Neural progenitor cell (in vitro differentiated cells): ENCODE data around the gene DMRTC2. TPM values are rescaled to one million over a fixed set of nuclear protein-coding genes. Genes with fewer than 3 reads are reported as not detected.

Source experiments
- DNase-seq: peaks from one replicate; pipeline ENCODE4 v3.0.0-alpha.2; 2016; ENCODE audit warnings: low spot score
- H2AFZ ChIP-seq: fragments of 200-600 bp; sonication (generic); replicated peaks from 2 replicates; pipeline ENCODE4 v1.6.1; 2016; ENCODE audit warnings: antibody characterized with exemption
- H3F3A ChIP-seq: fragments of 200-600 bp; sonication (generic); 2 replicates; pipeline ENCODE4 v1.6.1; 2016; ENCODE audit warnings: antibody characterized with exemption, low read depth
- H3K27ac ChIP-seq: fragments of 200-600 bp; sonication (generic); 2 replicates; pipeline ENCODE4 v1.5.1; 2016; ENCODE audit warnings: mild to moderate bottlenecking
- H3K27me3 ChIP-seq: fragments of 200-600 bp; sonication (generic); 2 replicates; pipeline ENCODE4 v1.6.1; 2016; ENCODE audit warnings: mild to moderate bottlenecking, moderate library complexity
- H3K36me3 ChIP-seq: fragments of 200-600 bp; sonication (generic); 2 replicates; pipeline ENCODE4 v1.5.1; 2016
- H3K4me1 ChIP-seq: fragments of 200-600 bp; sonication (generic); 2 replicates; pipeline ENCODE4 v1.6.1; 2016; ENCODE audit warnings: mixed run types
- H3K4me2 ChIP-seq: fragments of 200-600 bp; sonication (generic); 2 replicates; pipeline ENCODE4 v1.6.1; 2016
- H3K4me3 ChIP-seq: fragments of 200-600 bp; sonication (generic); 2 replicates; pipeline ENCODE4 v1.5.1; 2016
- H3K79me2 ChIP-seq: fragments of 200-600 bp; sonication (generic); 2 replicates; pipeline ENCODE4 v1.6.1; 2016; ENCODE audit warnings: low read depth
- H3K9ac ChIP-seq: fragments of 200-600 bp; sonication (generic); 2 replicates; pipeline ENCODE4 v1.6.1; 2016
- H3K9me3 ChIP-seq: fragments of 200-600 bp; sonication (generic); 2 replicates; pipeline ENCODE4 v1.5.1; 2016; ENCODE audit warnings: low read depth
- H4K20me1 ChIP-seq: fragments of 200-600 bp; sonication (generic); 2 replicates; pipeline ENCODE4 v1.6.1; 2016; ENCODE audit warnings: low read depth
- H3K27ac Mint-ChIP-seq: 3 replicates; pipeline ENCODE4 v1.8.0; 2021; ENCODE audit warnings: mixed read lengths
- H3K27me3 Mint-ChIP-seq: 2 replicates; pipeline ENCODE4 v1.8.0; 2022; ENCODE audit warnings: low read depth, mild to moderate bottlenecking, inconsistent platforms, moderate library complexity, mixed read lengths; ENCODE audit not compliant: insufficient read depth
- H3K36me3 Mint-ChIP-seq: 3 replicates; pipeline ENCODE4 v1.8.0; 2021; ENCODE audit warnings: mixed read lengths
- H3K4me1 Mint-ChIP-seq: 3 replicates; pipeline ENCODE4 v1.8.0; 2021; ENCODE audit warnings: mixed read lengths
- H3K4me3 Mint-ChIP-seq: 3 replicates; pipeline ENCODE4 v1.8.0; 2021; ENCODE audit warnings: mild to moderate bottlenecking, moderate library complexity, mixed read lengths
- H3K9me3 Mint-ChIP-seq: 3 replicates; pipeline ENCODE4 v1.8.0; 2020; ENCODE audit warnings: mixed read lengths
- CTCF ChIP-seq: fragments of 200-600 bp; sonication (generic); IDR thresholded peaks from 2 replicates; pipeline ENCODE4 v1.5.1; 2017; ENCODE audit warnings: antibody characterized with exemption, mild to moderate bottlenecking
- EZH2 ChIP-seq: fragments of 200-600 bp; sonication (generic); IDR thresholded peaks from 2 replicates; pipeline ENCODE4 v1.6.1; 2017; ENCODE audit warnings: antibody characterized with exemption, mild to moderate bottlenecking, moderate library complexity
- EZH2phosphoT487 ChIP-seq: fragments of 200-600 bp; sonication (generic); IDR thresholded peaks from 2 replicates; pipeline ENCODE4 v1.6.1; 2017; ENCODE audit warnings: antibody characterized with exemption
- total RNA-seq: library from RNA; depleted of rRNA; stranded (reverse); fragments of >200 nt; gene quantifications from 2 replicates; pipeline ENCODE4 v1.2.3, GENCODE V29; 2015; ENCODE audit warnings: low replicate concordance

The DMRTC2 gene
- total RNA-seq, 1 donor from 2014 or later, result not detected

DNA sequence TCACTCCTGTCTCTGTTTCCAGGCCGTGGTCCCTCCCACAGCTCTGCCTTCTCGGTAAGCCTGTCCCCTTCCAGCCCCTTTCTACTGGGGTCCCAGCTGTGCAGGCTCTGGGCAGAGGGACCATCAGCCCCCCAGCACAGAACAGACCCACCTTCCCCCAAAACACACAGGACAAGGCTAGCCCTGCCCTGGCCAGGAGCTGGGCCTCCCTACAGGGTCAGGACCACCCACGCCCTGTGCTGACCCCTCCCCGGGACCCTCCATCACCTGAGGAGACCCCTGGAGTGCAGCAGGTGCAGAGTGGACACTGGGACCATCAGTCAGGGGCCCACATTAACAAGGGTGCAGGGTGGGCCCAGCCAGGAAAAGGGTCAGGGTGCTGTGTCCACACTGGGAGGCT is 34.5 kb upstream of the DMRTC2 start:
- H3K4me1 Mint-ChIP-seq, result no peaks in the 10 kb centered on the region

GRCh38 chr19:41811036-41811435 is 33.8 kb upstream of the DMRTC2 start:
- H3K9ac ChIP-seq, result no peak overlapping the region
- H3K4me2 ChIP-seq, result no peak overlapping the region
- H3K4me1 ChIP-seq, result no peaks in the 10 kb centered on the region
- H3K4me1 Mint-ChIP-seq, result no peaks in the 10 kb centered on the region
- H3K9me3 Mint-ChIP-seq, result no peaks in the 10 kb centered on the region
- H3K79me2 ChIP-seq, result no peaks in the 10 kb centered on the region
- no peak overlapping the region for H3K27ac Mint-ChIP-seq
- H3K27ac ChIP-seq, result no peak overlapping the region
- H2AFZ ChIP-seq, result no peak overlapping the region
- no peaks in the 10 kb centered on the region for H4K20me1 ChIP-seq
- TF ChIP-seq EZH2phosphoT487 (no peak), CTCF (no peak), EZH2 (no peak)
- no peaks in the 10 kb centered on the region for H3K9me3 ChIP-seq
- no peaks in the 10 kb centered on the region for H3K27me3 ChIP-seq
- DNase-seq, result no peak
- no peaks in the 10 kb centered on the region for H3K36me3 ChIP-seq
- H3F3A ChIP-seq, result no peaks in the 10 kb centered on the region
- peaks cover 16% of the 10 kb centered on the region for H3K27me3 Mint-ChIP-seq
- no peaks in the 10 kb centered on the region for H3K36me3 Mint-ChIP-seq
- no peak overlapping the region for H3K4me3 ChIP-seq
- no peak overlapping the region for H3K4me3 Mint-ChIP-seq

More for the DNA sequence above, 34.5 kb upstream of the DMRTC2 start:
- no peak for TF ChIP-seq EZH2
- H3K4me1 ChIP-seq, result no peaks in the 10 kb centered on the region
- no peaks in the 10 kb centered on the region for H3F3A ChIP-seq
- H3K4me3 ChIP-seq, result no peak overlapping the region
- no peak overlapping the region for H3K27ac Mint-ChIP-seq
- peaks cover 16% of the 10 kb centered on the region for H3K27me3 Mint-ChIP-seq
- no peak overlapping the region for H3K4me3 Mint-ChIP-seq
- H3K9ac ChIP-seq, result no peak overlapping the region
- no peak overlapping the region for H3K27ac ChIP-seq
- H3K79me2 ChIP-seq, result no peaks in the 10 kb centered on the region
- no peaks in the 10 kb centered on the region for H3K27me3 ChIP-seq
- H3K4me2 ChIP-seq, result no peak overlapping the region
- H3K36me3 Mint-ChIP-seq, result no peaks in the 10 kb centered on the region
- H3K9me3 Mint-ChIP-seq, result no peaks in the 10 kb centered on the region
- no peaks in the 10 kb centered on the region for H4K20me1 ChIP-seq
- no peaks in the 10 kb centered on the region for H3K36me3 ChIP-seq
- H3K9me3 ChIP-seq, result no peaks in the 10 kb centered on the region
- no peak for DNase-seq
- no peak overlapping the region for H2AFZ ChIP-seq

DNA sequence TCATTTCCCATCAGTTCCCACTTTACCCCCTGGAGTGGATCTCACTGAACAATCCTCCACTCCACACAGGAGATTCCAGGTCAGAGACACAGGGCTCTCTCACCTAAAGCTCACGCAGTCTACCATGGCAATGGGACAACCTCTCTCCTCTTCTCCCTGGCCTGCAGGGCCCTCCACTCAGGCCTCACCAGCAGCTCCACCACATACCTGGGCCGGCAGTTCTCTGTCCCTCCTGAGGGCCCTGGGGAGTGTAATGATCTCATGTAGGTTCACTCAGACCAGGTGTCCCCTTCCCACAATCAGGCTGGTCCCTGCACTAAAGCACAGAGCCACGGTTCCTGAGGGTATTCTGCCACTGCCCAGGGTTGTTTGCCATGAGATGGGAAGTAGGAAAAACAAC is 32.9 kb upstream of the DMRTC2 start:
- H3K4me3 Mint-ChIP-seq, result no peak overlapping the region
- Histone ChIP-seq H3K27me3 (no peaks in the 10 kb centered on the region), H3K9ac (no peak overlapping the region), H3K79me2 (no peaks in the 10 kb centered on the region), H2AFZ (no peak overlapping the region), H3K36me3 (no peaks in the 10 kb centered on the region), H4K20me1 (no peaks in the 10 kb centered on the region), H3K4me2 (no peak overlapping the region), H3K27ac (no peak overlapping the region), H3K4me3 (no peak overlapping the region), H3K4me1 (no peaks in the 10 kb centered on the region), H3K9me3 (no peaks in the 10 kb centered on the region), H3F3A (no peaks in the 10 kb centered on the region)
- no peak for DNase-seq
- H3K36me3 Mint-ChIP-seq, result no peaks in the 10 kb centered on the region
- peaks cover 15% of the 10 kb centered on the region for H3K27me3 Mint-ChIP-seq
- no peak overlapping the region for H3K27ac Mint-ChIP-seq
- TF ChIP-seq CTCF (no peak), EZH2phosphoT487 (no peak), EZH2 (no peak)
- H3K4me1 Mint-ChIP-seq, result no peaks in the 10 kb centered on the region
- no peaks in the 10 kb centered on the region for H3K9me3 Mint-ChIP-seq

DNA sequence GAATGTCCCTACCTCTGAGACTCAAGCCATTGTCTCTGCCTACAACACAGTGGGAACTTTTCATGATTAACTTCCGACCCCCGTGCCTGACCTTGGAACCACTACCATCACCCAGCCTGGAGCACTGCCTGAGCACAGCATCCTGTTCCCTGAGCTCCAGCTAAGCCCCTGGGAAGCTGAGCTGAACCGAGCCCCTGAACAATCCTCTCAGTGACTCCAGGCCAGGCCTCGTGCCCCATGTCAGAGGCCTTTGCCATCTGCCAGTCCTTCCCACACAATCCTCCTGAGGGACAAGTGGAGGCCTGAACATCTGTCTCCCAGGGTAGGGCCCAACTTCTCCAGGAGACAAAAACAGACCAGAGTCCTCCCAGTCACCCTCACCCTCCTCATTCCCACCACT is 30.9 kb upstream of the DMRTC2 start:
- no peak overlapping the region for H3K4me2 ChIP-seq
- H2AFZ ChIP-seq, result no peak overlapping the region
- H3K36me3 ChIP-seq, result no peaks in the 10 kb centered on the region
- no peaks in the 10 kb centered on the region for H3F3A ChIP-seq
- no peaks in the 10 kb centered on the region for H3K27me3 ChIP-seq
- H3K9ac ChIP-seq, result no peak overlapping the region
- Mint-ChIP-seq H3K4me1 (no peaks in the 10 kb centered on the region), H3K4me3 (no peak overlapping the region), H3K36me3 (no peaks in the 10 kb centered on the region), H3K27me3 (peaks cover 9% of the 10 kb centered on the region), H3K9me3 (no peaks in the 10 kb centered on the region), H3K27ac (no peak overlapping the region)
- no peaks in the 10 kb centered on the region for H3K4me1 ChIP-seq
- no peaks in the 10 kb centered on the region for H3K9me3 ChIP-seq
- H3K79me2 ChIP-seq, result no peaks in the 10 kb centered on the region
- no peak overlapping the region for H3K4me3 ChIP-seq
- H4K20me1 ChIP-seq, result no peaks in the 10 kb centered on the region
- TF ChIP-seq EZH2phosphoT487 (no peak), EZH2 (no peak), CTCF (no peak)
- DNase-seq, result no peak
- no peak overlapping the region for H3K27ac ChIP-seq
